ENCODE results near the gene CLPSL2.

DNA sequence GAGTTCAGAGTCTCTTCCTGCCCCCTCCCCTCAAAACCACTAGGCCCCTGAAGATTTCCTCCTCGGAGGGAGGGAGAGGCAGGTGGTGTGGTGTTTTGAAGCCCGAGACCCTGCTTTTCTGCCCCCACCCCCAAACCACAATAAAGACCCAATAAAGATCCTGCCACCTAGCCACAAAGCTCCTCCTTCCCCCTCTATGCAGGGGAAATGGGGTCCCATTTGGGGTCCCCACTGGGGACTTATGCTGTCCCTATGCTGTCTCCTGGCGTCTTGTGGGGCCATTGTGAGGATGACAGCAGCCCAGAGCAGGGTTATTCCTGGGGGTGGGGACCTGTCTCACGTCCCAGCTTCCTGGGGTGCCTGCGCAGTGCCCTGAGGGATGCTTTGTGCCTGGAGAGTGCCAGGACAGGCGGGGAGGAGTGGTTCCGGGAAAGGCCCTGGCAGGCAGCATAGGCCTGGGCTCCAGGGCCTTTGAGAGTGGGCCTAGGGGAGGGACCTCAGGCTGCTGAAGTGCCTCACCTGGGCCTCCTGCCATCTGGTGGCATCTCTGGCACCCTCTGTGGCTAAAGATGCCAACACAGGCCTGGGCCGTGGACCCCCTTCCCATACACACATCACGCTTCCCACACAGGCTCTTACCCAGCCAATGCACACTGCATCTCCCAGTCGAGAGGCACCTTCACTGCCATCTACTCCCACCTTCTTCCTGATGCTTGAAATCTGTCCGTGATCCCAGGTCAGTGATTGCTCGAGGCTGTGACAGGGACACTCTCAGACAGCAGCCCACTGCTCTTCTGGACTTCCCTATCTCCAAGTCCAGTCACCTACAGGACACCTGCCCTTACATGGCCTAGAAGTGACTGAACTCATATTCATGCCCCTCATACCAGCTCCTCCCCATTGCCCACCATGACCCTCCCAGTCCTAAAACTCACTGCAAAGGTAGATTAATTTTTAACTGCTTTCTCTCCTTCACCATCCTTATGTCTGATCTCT lies 47.4 kb upstream of the CLPSL2 start:
- TF ChIP-seq, protein P1, sequence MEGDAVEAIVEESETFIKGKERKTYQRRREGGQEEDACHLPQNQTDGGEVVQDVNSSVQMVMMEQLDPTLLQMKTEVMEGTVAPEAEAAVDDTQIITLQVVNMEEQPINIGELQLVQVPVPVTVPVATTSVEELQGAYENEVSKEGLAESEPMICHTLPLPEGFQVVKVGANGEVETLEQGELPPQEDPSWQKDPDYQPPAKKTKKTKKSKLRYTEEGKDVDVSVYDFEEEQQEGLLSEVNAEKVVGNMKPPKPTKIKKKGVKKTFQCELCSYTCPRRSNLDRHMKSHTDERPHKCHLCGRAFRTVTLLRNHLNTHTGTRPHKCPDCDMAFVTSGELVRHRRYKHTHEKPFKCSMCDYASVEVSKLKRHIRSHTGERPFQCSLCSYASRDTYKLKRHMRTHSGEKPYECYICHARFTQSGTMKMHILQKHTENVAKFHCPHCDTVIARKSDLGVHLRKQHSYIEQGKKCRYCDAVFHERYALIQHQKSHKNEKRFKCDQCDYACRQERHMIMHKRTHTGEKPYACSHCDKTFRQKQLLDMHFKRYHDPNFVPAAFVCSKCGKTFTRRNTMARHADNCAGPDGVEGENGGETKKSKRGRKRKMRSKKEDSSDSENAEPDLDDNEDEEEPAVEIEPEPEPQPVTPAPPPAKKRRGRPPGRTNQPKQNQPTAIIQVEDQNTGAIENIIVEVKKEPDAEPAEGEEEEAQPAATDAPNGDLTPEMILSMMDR (IDR thresholded peaks at IDR 0.05; ENCODE audit: borderline replicate concordance, extremely low read depth, low read length, poor library complexity, severe bottlenecking): peak; percentile 49
- no peak for TF ChIP-seq EZH2 (IDR thresholded peaks at IDR 0.05; ENCODE audit: borderline replicate concordance, low read depth, low read length, severe bottlenecking)

Measured in DND-41 (cell line).